Fibroblast of the conjunctiva (primary cell): Measurements from ENCODE around the gene FOXO6.
"Not testable (repeated sequence)": the region's sequence is repeated elsewhere in the genome, so short reads cannot be mapped to it uniquely, and the experiment has no call there.

Experiments used
- DNase-seq: peaks from one replicate; pipeline ENCODE4 v3.0.0-alpha.2; 2010; ENCODE audit warnings: low read depth

FOXO6 gene

DNA sequence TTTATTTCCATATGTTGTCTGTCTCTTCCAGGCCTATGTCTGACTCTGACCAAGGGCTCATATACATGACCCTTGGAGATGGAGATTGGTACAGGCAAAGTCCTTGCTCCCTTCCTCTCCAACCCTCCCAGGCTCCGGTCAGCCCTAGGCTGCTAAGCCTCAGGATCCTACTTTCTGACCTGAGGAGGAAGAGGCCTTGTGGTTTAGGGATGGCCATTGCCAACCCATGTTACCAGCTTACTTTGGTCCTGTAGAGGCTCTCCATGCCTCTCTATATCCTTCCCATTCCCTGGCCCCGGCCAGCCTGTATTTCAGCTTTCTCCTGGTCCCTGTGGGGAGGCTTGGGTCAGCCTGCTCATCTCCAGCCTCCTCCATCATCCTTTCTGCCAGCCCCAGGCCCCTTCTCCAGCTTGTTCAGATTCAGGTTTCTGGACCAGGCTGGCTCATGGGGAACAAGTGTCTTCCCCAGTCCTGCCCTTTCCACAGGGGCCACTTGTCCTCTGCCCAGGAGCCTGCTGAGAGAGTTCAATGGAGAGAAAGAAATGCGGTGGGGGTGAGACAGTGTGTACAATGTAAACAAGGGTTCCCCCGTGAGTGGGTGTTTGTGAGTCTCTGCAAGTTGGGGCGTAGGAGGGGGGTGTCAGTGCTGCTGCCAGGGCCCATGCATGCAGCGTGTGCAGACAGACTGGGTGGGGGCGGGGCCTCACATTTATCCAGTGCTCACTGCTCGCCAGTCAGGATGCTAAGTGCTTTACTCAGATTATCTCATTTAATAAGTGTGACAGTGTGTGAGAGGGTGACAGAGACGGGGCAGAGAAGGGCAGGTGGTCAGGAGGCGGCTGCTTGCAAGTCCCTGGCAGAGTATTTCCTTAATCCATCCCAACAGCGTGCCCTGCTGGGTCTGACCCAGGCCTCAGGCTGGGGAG is 31.3 kb upstream of the FOXO6 start:
- no peak for DNase-seq

DNA sequence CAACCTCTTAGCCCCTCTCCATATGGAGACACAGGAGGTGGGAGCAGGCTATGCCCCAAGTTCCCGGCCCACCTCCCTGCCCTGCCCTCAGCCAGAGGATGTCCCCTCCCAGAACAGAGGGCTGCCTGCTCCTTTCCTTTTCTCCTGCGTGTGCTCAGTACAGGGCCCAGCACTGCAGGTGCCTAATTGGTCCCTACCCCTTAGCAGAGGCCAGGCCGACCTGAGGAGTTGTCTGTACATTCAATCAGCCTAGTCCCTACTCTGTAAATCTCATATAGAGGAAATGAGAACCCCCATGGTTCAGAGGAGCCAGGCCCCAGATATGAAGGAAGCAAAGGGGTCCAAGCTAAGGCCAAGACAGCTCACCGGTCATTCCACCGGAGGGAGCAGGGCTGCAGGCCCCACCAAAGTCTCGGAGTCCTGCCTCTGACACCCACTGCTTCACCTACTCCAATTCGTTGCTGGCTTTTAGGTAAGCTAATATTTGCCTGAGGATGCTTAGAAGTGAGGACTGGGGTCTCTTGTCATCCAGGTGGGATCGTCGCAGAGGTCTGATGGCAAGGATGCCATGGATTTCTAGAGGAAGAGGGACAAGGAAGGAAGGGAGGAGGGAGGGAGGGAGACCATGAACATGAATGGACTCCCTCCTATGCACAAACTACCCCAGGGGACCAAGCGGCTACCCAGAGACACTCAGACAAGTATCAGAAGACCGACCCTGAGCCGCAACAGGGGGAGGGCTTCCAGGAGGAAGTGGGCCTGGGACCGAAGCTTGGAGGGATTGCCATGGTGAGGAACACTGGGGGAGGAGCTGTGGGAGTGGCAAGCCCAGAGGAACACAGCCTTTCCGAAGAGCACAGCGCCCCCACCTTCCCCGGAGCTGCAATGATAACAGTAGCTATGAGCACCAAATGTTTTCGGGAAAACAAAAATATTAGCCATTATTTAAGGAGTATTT is 30.4 kb upstream of the FOXO6 start:
- DNase-seq = no peak

DNA sequence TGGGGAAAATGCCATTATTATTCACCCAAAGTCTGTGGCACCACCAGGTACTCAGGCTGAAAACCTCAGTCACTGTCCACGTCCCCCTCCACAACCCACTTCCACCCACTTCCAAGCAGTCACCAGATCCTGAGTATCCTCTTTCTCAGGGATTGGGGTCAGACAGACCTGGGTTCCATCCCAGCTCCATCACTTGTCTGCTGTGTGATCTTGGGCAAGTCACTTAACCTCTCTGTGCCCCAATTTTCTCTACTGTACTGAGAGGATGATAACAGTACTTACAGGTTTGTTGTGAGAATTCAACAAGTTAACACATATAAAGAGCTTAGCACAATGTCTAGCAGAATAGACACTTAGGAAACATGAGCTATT is 29.7 kb upstream of the FOXO6 start:
- DNase-seq = no peak

DNA sequence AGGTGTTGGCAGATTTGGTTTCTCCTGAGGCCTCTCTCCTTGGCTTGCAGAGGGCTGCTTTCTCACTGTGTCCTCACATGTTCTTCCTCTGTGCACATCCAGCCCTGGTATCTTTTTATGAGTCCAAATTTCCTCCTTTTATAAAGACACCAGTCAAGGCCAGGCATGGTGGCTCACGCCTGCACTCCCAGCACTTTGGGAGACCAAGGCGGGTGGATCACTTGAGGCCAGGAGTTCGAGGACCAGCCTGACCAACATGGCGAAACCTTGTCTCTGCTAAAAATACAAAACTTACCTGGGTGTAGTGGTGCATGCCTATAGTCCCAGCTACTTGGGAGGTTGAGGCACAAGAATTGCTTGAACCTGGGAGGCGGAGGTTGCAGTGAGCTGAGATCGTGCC is 29.1 kb upstream of the FOXO6 start:
- DNase-seq = not testable (repeated sequence)

DNA sequence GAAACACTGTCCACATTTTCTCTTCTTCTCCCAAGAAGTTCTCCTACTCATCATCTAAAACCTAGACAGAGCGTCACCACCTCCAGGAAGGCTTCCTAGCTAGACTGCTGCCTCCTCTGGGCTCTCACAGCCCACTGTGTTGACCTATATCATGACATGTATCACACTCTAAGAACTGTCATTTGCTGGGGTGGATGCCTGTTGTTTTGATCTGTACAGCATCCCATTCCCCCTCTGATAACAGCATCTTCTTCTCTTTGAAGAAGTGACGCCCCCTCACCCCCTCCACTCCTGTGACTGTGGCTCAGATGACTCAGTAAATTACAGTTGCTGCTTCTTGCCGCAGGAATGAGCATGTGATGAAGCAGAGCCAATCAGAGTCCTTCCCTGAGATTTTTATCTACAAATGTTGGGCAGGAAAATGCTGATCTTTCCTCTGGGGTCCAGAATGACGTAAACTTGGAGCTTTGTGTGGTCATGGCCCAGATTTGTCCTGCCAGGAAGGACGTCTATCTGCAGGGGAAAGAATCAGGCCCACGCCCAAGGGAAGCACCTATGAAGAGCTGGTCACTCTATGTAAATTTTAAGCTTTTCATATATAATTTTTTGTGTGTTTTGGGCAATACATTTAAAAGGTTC is 28.0 kb upstream of the FOXO6 start:
- no peak for DNase-seq

DNA sequence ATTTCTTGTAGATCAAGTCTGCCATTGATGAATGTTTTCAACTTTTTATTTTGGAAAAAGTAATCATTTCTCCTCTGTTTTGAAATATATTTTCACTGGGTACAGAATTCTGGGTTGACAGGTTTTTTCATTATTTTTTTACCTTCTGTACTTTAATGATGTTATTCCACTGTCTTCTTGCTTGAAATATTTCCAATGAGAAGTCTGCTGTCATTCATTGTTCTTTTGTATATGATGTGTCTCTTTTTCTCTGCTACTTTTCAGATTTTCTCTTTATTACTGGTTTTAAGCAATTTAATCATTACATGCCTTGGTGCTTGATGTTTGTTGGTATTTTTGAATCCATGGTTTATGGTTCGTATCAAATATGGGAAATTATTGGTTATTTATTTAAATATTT is 22.4 kb upstream of the FOXO6 start:
- no peak for DNase-seq

DNA sequence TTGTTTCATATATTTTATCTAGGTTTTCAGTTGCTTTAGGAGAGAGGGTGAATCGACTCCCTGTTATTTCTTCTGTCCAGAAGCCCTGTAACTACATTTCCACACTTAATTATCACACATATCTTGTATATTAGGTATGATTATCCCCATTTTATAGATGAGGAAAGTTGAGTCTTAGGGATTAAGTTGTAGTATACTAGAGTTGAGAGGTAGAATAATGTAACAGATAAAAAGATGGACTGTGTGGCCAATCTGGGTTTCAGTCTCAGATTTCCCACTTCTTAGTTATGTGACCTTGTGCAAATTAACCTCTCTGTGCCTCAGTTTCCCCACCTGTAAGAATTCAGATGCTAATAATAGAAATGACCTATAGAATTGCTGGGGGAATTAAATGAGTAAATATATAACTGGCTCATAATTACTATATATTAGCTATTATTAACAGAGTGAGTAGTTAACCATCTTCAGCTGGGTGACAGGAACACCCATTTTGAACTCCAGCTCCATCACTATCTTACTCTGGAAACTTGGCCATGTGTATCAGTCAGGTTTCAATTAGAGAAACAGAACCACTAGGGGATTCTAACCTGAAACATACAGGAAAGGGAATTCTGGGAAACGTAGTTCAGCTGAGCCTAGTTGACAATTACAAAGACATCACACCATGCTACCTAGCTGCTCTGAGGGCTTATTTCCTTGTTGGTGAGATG is 20.4 kb upstream of the FOXO6 start:
- DNase-seq = no peak

DNA sequence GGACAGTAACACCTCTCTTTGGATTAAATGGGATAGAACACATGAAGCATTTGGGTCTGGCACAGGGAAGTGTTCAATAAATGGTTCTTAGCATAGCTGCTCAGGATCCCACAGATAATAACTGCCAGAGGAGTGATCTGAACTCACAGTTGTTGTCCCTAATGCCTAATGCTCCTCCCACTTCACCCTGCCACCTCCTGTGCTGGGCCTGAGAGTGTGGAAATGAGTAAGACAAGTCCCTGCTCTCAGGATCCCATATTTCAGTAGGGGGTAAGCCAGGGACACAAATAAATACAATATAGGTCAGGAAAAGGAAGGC is 19.9 kb upstream of the FOXO6 start:
- no peak for DNase-seq

DNA sequence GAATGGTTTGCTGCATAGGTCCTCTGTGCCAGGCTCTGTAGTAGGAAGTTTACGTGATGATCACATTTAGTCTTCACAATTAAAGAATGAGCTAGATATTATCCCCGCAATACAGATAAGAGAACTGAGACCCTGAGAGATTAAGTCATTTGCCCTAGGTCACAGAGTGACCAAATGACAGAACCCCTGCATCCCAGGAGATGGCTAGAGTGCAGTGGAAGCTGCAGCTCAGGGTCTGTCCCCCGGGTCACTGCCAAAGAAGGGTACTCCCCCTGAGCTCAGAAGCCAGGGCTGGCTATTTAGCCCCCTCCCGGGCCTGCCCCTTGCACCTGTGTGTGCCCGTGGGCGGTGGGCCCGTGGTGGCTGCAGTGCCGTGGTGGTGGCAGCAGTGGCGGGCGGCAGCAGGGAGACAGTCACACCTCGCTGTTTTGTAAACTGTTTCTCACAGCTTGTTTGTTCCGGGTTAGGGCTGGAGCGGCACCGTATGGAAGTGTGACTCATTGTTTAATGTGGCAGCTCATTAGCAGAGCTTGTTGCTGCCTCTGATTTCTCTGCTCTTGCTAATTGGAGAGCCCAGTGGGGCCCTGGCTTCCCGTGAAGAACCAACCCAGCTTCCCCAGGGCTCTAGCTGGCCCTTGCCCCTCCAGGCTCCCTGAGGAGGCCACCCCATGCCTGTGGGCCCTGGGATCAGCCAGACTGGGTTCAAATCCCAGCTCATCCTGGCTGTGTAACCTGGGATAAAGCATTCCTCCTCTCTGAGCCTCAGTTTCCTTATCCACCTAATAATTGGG is 19.3 kb upstream of the FOXO6 start:
- no peak for DNase-seq

DNA sequence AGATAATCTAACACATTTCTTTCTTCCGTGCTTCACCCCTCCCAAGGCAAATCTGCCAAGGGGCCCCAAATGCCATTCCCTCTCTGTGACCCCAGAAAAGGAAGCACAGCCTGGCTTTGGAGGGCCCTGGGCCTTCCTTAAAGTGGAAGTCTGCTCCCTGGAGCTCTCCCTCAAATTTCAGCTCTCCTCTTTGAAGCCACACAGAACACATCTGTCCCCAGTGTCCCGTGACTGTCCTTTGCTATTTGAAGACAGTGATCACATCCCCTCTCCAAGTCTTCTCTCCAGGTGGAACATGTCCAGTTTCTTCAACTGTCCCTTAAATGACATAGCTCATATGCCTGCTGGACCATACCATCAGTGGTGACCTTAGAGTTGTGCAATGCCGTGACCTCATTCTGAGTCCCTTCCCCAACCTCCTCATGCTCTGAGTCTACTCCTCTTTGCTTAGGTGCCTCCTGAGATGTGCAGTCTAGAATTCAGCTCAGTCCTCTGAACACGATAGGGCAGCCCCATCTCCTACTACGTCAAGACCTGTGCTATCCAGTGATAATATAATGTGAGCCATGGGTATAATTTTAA is 18.4 kb upstream of the FOXO6 start:
- DNase-seq = no peak

DNA sequence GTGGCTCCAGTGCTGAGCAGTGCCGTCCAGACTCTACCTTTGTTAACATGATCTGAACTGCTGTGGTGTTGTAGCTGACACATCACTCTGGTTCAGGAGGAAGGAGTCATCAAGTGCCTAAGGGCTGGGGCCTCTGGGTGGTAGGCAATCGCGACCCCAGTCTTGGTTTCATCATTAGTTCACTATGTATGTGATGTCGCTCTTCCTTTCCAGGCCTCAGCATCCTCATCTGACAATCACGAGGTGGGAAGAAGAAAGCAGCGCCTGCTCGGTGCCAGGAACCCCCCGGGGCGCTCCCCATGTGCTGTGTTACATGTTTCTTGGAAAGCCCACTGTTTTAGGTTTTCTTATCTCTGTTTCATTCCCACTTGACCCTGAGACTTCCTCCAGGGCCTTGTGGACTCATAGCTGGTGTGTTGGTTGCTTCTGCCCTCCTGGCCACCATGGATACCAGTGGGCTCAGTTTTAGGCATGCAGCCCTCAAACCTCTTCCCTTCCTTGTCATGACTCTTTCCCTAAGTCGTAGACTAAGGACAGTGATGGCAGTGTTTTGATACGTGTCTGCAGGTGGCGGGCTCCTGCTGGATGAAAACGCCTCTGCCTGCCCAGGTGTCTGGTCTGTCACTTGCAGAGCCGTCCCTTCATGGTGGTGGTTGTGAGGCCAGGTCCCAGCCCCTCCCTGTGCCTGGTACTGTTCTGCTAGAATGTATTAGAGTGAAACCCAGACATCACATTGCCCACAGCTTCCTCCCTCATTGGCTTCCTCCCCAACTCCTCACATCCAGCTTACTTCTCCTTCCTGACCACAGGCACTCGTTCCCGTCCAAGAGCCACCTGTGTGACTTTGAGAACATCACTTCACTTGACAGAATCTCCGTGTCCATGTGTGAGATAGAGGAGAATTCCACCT is 17.2 kb upstream of the FOXO6 start:
- DNase-seq = no peak

DNA sequence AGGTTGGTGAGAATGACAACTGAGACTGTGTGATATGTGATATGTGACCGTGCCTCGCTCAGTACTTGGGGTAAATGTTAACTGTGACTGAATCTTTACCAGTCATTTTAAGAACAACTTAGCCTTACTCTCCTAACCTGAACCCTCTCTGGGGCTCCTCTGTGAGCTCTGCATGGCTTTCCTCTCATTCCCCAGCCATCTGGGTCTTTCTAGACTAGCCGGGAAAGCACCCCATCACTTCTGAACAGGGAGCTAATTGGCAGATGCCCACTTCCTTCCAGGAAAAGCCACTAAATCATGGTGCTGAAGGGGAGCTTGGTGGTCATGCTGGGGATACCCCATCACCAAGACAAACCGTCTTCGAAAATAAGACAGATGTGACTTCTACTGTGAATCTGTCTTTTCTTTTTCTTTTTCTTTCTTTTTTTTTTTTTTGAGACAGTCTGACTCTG is 16.5 kb upstream of the FOXO6 start:
- no peak for DNase-seq

DNA sequence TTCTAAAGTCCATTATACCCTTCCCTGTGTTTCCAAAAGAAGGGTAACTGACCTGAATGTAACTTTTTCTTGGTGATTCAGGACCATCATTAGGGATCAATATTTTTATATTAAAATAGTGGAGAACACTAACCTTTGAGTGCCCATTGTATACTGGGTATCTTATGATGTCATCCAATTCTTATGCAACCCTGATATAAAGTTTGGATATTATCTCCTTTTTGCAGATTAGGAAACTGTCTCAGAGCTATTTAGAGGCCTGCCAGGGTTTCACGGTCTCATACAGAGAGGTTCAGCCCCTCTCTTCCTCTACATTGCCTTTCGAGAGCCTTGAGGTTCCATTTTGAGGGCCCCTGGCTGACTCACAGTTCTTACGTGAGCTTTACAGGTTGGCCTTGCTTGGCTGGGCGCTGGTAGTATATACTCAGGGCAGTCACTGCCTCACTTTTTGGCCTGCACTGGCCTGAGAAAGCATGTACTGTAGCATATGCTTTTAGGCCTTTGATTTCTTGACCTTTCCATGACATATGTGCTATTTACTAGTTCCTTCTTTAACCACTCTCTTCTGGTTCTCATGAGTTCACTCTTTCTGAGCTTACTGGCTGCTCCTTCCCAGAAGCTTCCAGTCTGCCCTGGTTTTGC is 15.7 kb upstream of the FOXO6 start:
- DNase-seq = no peak

DNA sequence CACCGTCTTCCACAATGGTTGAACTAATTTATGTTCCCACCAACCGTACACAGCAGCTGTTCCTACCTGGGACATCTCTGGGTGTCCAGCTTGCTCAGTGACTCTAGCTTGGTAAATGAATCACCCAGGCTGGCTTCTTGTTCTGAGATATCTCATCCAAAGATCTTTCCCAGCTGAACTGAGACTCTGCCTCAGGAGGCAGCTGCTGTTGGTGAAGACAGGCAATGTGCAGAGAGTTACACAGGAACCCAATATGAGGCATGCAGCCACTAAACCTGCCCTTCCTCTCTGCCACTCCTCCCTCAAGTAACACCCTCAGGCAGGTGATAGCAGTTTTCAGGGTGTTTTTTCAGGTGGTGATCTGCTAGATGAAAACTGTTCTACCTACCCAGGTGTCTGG is 14.0 kb upstream of the FOXO6 start:
- DNase-seq = no peak

DNA sequence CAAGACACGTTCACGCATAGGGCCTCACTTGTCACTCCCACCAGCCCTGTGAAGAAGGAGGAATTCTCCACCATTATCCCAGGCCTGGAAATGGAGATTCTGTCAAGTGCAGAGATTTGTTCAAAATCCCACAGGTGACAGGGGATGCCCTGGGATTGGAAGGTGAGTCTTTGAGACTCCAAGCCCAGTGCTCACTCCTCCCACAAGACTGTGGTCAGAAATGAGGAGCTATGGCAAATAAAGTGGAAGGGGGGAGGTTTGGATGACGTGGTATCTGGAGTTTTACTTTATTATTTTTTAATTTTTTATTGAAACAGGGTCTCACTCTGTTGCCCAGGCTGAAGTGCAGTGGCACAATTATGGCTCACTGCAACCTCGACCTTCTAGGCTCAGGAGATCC is 12.8 kb upstream of the FOXO6 start:
- DNase-seq = no peak

DNA sequence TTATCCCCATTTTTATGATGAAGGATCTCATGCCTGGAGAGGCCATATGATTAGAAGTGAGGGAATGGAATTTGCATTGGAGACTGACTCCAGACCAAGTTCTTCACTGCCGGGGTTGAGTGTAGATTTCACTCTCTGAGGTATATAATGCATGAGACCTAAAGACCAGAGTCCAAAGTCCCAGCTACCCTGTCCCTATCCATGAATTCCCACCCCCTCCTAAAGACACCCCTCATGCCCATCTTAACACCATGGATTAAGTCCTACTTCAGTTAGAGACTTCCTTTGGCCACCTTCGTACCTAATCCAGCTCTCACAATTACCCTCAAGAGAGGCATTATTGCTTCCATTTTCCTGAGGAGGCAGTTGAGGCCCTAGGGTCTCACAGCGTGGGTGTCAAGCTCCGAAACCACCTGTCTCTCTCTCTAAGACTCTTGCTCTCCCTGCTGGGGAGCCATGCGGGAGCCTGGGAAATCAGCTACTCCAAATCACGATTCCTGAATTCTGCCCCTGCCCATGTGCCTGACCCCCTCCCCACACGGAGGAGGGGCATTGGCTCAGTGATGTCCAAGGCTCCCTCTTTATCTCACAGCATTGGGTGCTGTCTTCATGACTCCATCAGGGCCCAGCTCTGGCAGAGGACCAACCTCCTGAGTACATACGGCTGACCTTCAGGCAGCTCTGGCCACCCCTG is 11.7 kb upstream of the FOXO6 start:
- no peak for DNase-seq

DNA sequence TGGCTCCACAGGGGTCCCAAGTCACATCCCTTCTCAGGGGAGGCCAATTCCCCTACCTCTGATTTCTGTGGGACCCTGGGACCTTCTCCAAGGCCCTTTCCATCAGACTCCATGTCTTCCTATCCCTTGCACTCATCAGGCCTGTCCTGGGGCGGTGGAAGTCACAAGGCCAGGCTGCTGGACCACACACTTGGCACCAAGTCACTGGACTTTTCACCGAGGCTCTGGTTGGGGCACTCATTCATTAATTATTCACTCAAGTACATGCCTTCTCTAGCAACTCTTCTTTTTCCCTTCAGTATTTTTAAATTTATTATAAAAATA is 11.2 kb upstream of the FOXO6 start:
- DNase-seq = no peak

DNA sequence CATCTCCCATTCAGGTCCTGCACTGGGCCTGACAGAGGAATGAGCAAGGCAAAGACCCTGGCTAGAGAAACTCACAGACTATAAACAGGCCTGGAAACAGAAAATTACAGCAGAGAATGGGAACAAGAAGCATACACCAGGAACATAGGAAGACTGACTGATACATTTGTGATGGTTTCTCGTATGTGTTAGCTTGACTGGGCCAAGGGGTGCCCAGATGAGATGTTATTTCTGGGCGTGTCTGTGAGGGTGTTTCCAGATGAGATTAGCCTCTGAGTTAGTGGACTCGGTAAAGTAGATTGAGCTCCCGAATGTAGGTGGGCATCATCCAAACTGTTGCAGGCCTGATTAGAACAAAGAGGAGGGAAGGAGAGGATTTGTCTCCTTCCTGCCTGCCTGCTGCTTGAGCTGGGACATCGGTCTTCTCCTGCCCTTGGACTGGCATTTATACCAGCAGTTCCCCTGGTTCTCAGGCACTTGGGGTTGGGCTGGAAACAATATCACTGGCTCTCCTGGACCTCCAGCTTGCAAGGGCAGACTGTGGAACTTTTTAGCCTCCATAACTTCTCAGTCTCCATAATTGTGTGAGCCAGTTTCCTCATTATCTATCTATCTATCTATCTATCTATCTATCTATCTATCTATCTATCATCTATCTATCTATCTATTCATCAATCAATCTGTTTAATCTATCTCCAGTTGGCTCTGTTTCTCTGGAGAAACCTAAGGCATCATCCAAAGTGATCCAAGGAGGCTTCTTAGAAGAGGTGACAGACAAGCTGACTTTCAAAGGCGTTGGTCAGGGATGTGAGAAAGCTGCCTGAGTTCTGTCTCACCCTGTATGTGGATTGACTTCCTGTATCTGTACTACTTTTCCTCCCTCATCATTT is 9.7 kb upstream of the FOXO6 start:
- DNase-seq = no peak
